Measurements from ENCODE around the gene CREM. TPM values are rescaled to one million over a fixed set of nuclear protein-coding genes. Genes with fewer than 3 reads are reported as not detected.

The CREM gene
- polyA plus RNA-seq, 1 of the 3 experiments (the other 2 are of a cell fraction) = 41.4 TPM

DNA sequence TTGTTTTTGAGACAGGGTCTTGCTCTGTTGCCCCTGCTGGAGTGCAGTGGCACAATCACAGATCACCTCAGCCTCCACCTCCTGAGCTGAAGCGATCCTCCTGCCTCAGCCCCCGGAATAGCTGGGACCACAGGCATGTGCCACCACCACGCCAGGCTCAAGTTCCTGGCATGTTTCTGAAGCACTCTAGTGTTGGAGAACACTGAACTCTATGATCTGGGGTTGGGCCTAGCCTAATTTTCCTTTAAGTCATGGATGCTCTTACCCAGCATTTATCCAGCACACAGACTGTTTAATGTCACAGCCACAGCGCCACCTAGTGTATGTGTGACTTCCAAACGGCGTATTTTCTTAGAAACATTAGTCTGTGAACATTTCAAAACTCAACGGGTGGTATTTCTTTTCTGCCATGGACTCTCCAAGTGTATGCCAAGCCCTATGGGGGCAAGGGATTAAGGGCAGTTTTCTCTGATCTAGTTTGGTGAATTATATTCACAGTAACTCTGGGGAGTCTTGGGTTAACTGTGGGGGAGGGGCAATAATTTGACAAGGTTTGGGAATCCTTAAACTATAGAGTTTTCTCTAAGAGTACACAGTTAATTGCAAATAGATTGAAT is 91.8 kb downstream of the CREM start:
- Histone ChIP-seq H3K79me2 (ENCODE audit: insufficient read depth) (no peaks in the 10 kb centered on the region), H3K36me3 (replicated peaks in 1 of 2; ENCODE audit: control insufficient read depth in 1 of 2, insufficient read depth in 2 of 2, low read length in 1 of 2) (no peaks in the 10 kb centered on the region), H3K27ac (ENCODE audit: low read depth in 2 of 2, low read length in 1 of 2) (no peak overlapping the region), H3K9me3 (no peaks in the 10 kb centered on the region), H3K4me3 (ENCODE audit: low read depth in 2 of 2, low read length in 1 of 2) (no peak overlapping the region; a peak in 1 of 4 replicates), H2AFZ (ENCODE audit: low read depth) (peak overlapping the region; percentile 50; the same call in 1 of the 2 replicates), H4K20me1 (ENCODE audit: insufficient read depth) (no peaks in the 10 kb centered on the region), H3K4me2 (no peak overlapping the region), H3K27me3 (ENCODE audit: insufficient read depth) (no peaks in the 10 kb centered on the region), H3K4me1 (ENCODE audit: control insufficient read depth in 1 of 2, insufficient read depth in 2 of 2, low read depth in 1 of 2, low read length in 1 of 2) (peaks cover 0 to 2% of the 10 kb centered on the region in 2 experiments; a peak in 3 of 4 replicates), H3F3A (replicated peaks; ENCODE audit: insufficient read depth) (no peaks in the 10 kb centered on the region), H3K9ac (no peak overlapping the region), H3K9me2 (no peaks in the 10 kb centered on the region)
- ChIA-PET CTCF (interaction anchor here (0.6 to 7.2 kb wide), 11 partner anchors 11 to 368 kb away, joined by 3 to 82 read pairs (median 11); partner anchors contain the start of gene CREM), POLR2A (interaction anchor here (0.8 kb wide), 1 partner anchor 92 kb away, joined by 3 read pairs; the partner anchor contains the start of gene CREM)
- 31% methylated on average over 7 of the region's 7 CpGs for WGBS (ENCODE audit: low lambda C conversion rate)
- peak; percentile 69 for DNase-seq
- TF ChIP-seq, protein P1, sequence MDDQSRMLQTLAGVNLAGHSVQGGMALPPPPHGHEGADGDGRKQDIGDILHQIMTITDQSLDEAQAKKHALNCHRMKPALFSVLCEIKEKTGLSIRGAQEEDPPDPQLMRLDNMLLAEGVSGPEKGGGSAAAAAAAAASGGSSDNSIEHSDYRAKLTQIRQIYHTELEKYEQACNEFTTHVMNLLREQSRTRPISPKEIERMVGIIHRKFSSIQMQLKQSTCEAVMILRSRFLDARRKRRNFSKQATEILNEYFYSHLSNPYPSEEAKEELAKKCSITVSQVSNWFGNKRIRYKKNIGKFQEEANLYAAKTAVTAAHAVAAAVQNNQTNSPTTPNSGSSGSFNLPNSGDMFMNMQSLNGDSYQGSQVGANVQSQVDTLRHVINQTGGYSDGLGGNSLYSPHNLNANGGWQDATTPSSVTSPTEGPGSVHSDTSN (IDR thresholded peaks at IDR 0.05) = no peak
- TF ChIP-seq GATA2 (CRISPR knock-in tag; IDR thresholded peaks at IDR 0.05) (no peak), GABPA (IDR thresholded peaks at IDR 0.05; ENCODE audit: low read depth) (no peak), CHD2 (IDR thresholded peaks at IDR 0.05; ENCODE audit: low read length, partially characterized antibody) (peak; percentile 52), ELF1 (IDR thresholded peaks at IDR 0.05) (no peak), MEF2A (IDR thresholded peaks at IDR 0.05; ENCODE audit: borderline replicate concordance, low read depth) (no peak), CTCF (IDR thresholded peaks at IDR 0.05) (peak; percentile 89), FOSL2 (IDR thresholded peaks at IDR 0.05; ENCODE audit: borderline replicate concordance, low read depth) (no peak), FOXJ3 (CRISPR knock-in tag; IDR thresholded peaks at IDR 0.05) (no peak), MAX (IDR thresholded peaks at IDR 0.05; ENCODE audit: low read depth) (no peak), ZBTB33 (IDR thresholded peaks at IDR 0.05; ENCODE audit: borderline replicate concordance, low read depth) (no peak), MXI1 (IDR thresholded peaks at IDR 0.05; ENCODE audit: low read depth, low read length) (no peak), TAF1 (IDR thresholded peaks at IDR 0.05; ENCODE audit: borderline replicate concordance, low read depth, low read length) (0 out of 2 replicates have a peak, but pooled peaks have one; percentile 44), NFIC (IDR thresholded peaks at IDR 0.05; ENCODE audit: borderline replicate concordance) (no peak), EP300 (IDR thresholded peaks at IDR 0.05; ENCODE audit: borderline replicate concordance in 1 of 2, low read depth in 1 of 2, low read length in 1 of 2) (no peak), RCOR1 (IDR thresholded peaks at IDR 0.05; ENCODE audit: low read length) (no peak), EZH2phosphoT487 (IDR thresholded peaks at IDR 0.05; ENCODE audit: borderline replicate concordance, low read depth) (no peak), SMC3 (IDR thresholded peaks at IDR 0.05; ENCODE audit: low read depth, low read length) (peak; percentile 88)
- TF ChIP-seq, protein P2, sequence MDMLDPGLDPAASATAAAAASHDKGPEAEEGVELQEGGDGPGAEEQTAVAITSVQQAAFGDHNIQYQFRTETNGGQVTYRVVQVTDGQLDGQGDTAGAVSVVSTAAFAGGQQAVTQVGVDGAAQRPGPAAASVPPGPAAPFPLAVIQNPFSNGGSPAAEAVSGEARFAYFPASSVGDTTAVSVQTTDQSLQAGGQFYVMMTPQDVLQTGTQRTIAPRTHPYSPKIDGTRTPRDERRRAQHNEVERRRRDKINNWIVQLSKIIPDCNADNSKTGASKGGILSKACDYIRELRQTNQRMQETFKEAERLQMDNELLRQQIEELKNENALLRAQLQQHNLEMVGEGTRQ (IDR thresholded peaks at IDR 0.05; ENCODE audit: borderline replicate concordance, low read depth, low read length) = no peak
- TF ChIP-seq, protein P3, sequence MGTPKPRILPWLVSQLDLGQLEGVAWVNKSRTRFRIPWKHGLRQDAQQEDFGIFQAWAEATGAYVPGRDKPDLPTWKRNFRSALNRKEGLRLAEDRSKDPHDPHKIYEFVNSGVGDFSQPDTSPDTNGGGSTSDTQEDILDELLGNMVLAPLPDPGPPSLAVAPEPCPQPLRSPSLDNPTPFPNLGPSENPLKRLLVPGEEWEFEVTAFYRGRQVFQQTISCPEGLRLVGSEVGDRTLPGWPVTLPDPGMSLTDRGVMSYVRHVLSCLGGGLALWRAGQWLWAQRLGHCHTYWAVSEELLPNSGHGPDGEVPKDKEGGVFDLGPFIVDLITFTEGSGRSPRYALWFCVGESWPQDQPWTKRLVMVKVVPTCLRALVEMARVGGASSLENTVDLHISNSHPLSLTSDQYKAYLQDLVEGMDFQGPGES (IDR thresholded peaks at IDR 0.05; ENCODE audit: low read depth, low read length) = no peak
- TF ChIP-seq, protein P4, sequence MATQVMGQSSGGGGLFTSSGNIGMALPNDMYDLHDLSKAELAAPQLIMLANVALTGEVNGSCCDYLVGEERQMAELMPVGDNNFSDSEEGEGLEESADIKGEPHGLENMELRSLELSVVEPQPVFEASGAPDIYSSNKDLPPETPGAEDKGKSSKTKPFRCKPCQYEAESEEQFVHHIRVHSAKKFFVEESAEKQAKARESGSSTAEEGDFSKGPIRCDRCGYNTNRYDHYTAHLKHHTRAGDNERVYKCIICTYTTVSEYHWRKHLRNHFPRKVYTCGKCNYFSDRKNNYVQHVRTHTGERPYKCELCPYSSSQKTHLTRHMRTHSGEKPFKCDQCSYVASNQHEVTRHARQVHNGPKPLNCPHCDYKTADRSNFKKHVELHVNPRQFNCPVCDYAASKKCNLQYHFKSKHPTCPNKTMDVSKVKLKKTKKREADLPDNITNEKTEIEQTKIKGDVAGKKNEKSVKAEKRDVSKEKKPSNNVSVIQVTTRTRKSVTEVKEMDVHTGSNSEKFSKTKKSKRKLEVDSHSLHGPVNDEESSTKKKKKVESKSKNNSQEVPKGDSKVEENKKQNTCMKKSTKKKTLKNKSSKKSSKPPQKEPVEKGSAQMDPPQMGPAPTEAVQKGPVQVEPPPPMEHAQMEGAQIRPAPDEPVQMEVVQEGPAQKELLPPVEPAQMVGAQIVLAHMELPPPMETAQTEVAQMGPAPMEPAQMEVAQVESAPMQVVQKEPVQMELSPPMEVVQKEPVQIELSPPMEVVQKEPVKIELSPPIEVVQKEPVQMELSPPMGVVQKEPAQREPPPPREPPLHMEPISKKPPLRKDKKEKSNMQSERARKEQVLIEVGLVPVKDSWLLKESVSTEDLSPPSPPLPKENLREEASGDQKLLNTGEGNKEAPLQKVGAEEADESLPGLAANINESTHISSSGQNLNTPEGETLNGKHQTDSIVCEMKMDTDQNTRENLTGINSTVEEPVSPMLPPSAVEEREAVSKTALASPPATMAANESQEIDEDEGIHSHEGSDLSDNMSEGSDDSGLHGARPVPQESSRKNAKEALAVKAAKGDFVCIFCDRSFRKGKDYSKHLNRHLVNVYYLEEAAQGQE (IDR thresholded peaks at IDR 0.05; ENCODE audit: low read depth, low read length) = no peak
